Stimulated activated CD4-positive, alpha-beta T cell treated with anti-CD3 and anti-CD28 coated beads, Interleukin-1b, Interleukin-23, amount 100 ng/mL, for 4 hours (primary cell): ENCODE data around the gene ZNF366.

Experiments
- DNase-seq, 2 donors: peaks; one replicate each; pipeline ENCODE4 v3.0.0-alpha.2; 2020; ENCODE audit warnings: low read depth in 2 of 2

ZNF366 gene

DNA sequence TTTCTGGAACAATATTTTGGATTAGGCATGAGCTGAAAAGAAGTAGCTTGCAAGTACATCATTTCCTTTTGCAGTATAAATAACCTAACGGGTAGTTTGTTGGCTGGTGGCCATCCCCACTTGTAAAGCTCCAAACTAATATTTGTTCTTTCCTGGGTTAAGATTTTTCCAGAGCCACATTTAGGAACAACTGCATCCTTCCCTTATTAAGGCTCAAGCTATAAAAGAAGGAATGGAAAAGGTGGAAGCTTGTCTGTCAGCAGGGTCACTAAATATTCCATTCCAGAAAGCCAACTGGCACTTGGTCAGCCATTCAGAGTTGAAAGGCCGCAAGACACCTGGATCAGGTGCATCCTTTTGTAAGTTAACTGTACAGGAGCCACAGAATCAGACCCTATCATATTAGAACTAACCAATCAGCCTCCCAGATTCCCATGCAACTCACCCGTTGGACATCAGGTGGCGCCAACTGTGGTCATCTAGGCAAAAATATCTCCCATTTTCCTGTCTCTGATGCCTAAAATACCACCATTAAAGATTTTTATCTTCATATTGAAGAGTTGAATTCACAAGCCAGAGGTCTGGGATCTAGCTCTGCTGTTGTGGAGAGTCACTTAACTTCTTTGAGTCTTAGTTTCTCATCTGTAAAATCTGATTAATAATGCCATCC, 104.1 kb downstream of the ZNF366 start:
- DNase-seq, result no peak

DNA sequence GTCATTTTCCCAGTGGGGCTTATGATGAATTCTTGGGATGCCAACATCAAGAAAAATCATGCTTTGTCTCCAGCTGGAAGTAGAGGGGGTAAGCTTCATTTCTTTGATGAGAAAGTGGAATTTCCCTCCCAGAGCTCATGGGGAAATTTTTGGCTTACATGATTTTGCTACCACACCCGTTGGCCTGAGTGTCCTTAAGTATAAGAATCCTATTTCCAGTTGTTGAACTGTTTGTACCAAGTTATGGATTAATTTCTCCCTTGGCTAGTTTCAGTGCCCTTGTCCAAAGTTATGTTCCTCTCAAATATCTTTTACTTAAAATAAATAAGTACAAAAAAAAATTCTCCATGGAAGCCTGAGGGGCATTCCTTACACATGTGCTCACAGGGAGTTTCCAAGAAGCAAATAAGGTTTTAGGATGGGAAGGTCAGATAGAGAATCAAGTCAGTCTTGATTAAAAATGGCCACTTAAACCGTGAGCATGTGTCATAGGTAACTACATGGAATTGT, 104.8 kb downstream of the ZNF366 start:
- no peak for DNase-seq

DNA sequence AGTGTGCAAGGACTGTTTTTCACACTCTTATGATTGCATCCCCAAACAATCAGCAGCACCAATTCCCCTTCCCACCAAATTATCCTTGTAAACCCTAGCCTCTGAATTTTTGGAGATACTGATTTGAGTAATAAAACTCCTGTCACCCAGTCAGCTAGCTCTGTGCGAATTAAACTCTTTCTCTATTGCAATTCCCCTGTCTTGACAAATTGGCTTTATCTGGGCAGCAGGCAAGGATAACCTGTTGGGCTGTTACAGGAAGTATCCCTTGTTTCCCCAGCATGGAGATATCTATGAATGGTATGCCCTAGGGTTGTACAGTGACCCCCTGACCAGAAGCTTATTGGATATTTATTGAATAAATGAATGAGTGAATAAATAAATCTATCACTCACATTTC, 106.3 kb downstream of the ZNF366 start:
- no peak for DNase-seq

DNA sequence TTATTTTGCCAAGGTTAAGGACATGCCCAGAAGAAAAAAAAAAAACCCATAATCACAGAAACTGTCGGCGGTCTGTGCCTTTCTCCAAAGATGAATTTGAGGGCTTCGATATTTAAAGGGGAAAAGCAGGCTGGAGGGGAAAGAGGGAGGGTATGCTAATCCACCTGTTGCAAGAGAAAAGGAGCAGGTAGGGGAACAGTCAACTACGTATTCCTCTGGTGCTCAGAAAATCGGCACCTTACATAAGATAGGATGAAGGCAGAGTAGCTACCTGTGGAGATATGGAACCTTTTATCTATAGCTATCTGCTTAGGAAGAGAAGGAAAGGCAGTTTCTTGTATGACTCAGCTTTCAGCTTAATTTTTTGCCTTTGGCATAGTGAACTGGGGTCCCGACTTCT, 109.4 kb downstream of the ZNF366 start:
- no peak for DNase-seq

DNA sequence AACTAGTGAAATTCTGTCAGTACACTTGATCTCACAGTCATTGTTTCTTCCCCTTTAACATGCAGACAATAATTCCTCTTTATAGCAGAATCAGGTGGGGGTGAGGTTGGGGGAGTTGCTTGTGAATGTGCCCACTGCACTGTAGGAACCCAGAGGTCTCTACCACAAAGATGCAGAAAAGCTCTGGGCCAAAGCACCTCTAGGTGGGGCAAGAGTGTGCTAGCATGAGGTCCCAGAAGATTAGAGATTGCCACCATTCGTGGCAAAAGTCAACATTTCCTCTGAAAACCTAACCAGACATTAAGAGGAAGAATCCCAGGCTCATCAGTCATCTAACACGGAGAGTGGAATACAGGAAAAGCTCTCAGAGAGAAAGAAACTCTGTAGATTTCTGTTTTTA, 112.5 kb downstream of the ZNF366 start:
- DNase-seq, result no peak

DNA sequence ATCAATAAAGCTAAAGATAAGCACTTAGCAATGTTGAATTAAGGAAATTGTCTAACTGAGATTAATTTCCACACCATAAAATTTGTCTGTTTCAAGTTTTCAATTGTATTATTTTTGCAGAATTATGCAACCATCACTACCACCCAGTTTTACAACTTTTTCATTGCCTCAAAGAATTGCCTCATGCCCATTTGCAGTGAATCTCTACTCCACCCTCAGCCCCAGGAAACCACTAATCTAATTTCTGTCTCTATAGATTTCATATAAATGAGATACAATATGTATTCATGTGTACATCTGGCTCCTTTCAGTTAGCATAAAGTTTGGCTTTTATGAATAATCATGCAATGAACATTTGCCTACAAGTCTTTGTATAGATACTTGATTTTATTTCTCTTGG, 114.2 kb downstream of the ZNF366 start:
- no peak for DNase-seq
